Fibroblast of gingiva (primary cell): ENCODE data around the gene PSMD1.
"Not testable (repeated sequence)": the region's sequence is repeated elsewhere in the genome, so short reads cannot be mapped to it uniquely, and the experiment has no call there.

Experiments used
- DNase-seq: peaks from one replicate; pipeline ENCODE4 v3.0.0-alpha.2; 2011; ENCODE audit warnings: low read depth

Gene PSMD1

DNA sequence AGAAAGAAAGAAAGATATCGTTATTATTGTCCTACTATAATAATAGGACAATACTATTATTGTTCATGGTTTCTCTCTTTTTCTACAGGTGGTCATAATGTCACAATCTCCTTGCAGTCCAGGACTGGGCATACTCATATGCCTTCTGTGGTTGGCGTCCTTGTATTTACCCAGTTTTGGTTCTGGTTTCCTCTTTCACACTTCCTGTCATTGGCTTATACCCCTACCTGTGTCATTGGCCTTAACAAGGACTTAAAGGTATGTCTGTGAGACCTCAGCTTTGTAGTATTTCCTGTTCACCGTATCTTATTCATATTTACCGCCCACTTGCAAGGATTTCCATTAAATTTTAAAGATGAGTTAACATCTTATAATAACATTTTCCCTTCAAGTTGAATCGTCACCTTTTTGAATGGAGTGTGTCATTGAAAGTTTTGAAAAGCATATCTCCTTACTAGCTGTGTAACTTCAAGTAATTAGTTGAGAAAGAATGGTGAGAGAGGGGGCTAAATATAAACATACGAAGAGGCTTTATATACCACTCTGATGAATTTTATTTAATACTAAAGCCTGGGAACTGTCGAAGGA, 104.7 kb downstream of the PSMD1 start:
- DNase-seq = no peak

GRCh38 chr2:231161877-231162329, 105.2 kb downstream of the PSMD1 start:
- DNase-seq = peak; percentile 99

DNA sequence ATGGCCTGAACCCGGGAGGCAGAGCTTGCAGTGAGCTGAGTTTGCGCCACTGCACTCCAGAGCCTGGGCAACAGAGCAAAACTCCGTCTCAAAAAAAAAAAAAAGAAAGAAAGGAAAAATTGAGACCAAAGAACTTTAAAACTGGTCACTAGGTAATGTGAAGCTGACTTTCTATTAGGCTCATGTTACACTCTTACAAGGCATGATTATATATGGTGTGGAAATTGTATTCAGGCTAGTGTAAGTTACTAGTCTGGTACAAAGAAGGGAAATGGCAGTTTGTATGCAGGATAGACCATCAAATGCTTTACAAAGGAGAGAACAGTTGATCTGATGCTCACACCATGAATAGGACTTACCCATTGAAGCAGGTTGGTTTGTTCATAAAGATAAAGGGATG, 106.3 kb downstream of the PSMD1 start:
- DNase-seq = no peak

- no peak for DNase-seq
Observed at GRCh38 chr2:231163414-231164095, 106.9 kb downstream of the PSMD1 start.

- DNase-seq = no peak
Observed at GRCh38 chr2:231167745-231168459, 111.2 kb downstream of the PSMD1 start.

DNA sequence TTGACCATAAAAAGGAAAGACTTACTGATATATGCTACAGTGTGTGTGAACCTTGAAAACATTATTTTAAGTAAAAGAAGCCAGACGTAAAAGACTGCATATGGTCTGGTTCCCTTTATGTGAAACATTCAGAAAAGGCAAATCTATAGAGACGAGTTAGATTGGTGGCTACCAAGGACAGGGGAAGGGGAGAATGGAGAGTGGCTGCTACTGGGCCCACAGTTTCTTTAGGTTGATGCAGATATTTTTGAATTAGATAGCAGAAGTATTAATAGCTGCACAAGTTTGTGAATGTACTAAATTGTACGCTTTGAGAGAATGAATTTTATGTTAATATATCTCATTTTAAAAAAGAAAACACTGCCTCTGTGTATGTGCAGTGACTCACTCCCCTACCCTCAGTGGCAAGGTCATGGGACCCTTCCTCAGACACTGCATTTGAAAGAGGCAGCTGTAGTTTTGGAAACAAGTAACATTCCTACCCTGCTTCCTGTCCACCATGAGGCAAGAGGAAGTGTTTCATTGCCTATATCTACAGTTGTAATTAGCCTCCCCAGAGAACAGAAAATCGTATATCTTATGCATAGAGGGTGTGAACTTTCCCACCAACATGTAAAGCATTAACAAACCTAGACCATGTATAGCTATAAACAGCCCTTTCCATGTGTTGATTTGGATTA, 111.9 kb downstream of the PSMD1 start:
- DNase-seq = no peak

DNA sequence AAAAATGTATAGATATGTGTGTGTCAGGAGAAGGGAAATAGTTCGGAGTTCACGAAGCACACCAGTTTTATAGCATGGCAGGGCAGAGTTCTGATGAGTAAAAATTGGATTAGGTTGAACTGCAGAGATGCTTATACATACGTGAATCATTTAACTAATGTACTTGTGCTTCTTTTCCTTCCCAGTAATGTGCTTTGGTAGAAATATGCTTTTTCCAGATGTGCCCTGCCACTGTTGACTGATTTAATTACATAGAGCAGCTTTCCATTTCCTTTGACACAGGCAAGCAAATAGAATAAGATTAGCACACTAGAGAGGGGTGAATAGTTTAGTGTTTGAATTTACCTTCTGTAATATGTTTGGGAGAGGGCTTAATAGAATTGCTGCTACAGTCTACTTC, 112.8 kb downstream of the PSMD1 start:
- DNase-seq = no peak

DNA sequence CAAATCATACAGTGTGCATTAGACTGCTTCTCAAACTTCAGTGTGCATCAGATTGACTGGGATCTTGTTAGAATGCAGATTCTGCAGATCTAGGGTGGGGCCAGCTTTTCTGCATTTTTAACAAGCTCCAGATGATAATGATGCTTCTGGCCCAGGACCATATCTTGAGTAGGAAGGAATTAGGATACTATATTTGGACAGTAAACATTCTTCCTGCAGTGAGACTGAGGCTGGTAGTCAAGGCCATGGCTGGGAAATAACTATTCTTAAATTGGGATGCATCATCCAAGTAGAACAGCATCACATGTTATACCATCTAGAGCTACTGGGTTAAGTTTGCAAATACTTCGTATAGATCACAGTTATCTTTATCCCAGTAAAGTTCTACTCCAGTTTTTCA, 113.4 kb downstream of the PSMD1 start:
- DNase-seq = peak; percentile 84

GRCh38 chr2:231172025-231172424, 115.4 kb downstream of the PSMD1 start:
- DNase-seq = peak; percentile 48

GRCh38 chr2:231174211-231174651, 117.6 kb downstream of the PSMD1 start:
- no peak for DNase-seq

DNA sequence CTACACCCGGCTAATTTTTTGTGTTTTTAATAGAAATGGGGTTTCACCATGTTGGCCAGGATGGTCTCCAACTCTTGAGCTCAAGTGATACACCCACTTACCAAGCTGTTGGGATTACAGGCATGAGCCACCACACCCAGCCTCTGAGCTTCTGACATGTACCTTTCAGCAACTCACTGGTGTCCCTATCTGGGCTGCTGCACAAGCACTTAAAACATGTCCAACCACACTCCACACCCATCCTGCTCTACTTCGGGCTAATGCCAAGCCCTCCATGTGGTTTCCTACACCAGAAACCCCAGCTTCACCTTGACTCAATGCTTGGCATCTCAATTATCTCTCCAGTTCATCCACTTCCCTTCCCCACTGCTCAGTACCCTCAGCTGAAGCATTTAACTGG, 119.4 kb downstream of the PSMD1 start:
- DNase-seq = no peak

DNA sequence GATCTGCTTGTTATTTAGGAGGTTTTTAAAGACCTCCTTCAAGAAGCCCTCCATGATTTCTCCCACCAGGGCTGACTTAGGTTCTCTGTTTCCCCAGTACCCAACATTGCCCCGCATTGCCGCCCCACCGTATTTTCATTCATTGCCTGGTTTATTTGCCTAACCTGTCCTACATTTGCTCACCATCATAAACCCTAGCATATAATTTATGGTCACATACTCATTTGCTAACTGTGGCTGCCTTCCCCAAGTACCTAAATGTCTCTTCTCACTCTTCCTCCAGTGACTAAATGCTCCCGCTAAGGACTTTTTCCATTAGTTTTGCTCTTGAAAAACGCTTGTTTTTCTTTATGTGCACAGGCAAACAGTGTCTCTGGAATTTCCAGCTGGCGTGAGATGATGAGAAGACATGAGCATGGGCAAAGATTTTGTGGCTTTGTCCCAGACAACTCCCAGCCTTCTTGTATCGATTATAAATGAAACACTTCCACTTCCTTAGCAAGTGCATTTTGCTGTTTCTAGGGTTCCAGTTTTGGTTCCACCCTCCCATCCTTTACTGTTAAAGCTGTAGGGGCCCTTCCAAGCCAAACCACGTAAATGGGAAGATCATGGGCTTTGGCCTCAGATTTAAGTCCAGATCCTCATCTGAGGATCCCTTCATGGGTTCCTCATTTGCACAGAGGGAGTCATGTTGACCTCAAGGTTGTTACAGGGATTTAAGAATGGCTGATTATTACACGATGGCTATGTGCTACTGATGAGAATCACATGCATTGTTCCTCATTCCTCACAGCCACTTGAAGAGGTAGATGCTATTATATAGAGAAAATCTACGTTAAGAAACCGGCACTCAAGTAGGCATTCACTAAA, 120.7 kb downstream of the PSMD1 start:
- DNase-seq = no peak

DNA sequence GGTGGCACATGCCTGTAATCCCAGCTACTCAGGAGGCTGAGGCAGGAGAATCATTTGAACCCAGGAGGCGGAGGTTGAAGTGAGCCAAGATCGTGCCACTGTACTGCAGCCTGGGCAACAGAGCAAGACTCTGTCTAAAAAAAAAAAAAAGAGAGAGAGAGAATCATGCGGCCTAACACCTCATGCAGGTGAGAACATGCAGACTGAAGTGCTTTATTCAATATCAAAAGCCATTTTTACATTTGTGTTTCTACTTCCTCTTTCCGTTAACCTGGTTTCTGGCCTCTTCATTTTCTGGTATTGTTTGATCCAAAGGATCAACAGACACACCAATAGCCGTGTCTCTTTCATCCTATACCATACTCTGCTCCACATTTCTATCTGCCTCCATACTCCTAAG, 122.1 kb downstream of the PSMD1 start:
- DNase-seq = not testable (repeated sequence)

DNA sequence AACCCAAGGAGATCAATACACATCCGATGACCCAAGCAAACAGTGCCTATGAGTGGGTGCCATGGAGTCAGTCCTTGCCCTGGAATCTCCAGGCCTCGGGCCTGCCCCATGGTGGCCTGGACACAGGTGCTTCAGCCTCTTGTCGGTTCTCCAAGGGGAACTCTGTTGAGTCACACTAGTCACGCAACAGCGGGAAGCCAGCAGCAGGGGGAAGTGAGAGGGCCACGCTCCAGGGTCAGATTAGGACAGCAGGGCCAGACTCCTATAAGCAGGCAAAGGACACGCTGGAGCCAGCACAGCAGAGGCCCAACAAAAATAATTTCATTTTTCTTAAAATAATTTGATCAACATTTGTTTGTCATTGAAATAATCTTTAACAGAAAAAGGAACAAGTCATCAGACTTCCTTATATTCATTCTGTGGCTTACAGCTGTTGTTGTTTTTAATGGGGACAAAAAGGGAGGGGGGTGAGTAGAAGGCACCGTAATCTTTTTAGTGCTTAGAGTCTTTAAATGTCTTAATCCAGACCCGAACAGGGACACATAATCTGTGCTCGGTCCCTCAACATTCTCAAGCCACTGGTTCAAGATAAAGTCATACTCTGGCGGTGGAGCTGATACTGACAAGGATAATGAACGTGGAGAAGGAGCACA, 125.3 kb downstream of the PSMD1 start:
- DNase-seq = peak; percentile 79

DNA sequence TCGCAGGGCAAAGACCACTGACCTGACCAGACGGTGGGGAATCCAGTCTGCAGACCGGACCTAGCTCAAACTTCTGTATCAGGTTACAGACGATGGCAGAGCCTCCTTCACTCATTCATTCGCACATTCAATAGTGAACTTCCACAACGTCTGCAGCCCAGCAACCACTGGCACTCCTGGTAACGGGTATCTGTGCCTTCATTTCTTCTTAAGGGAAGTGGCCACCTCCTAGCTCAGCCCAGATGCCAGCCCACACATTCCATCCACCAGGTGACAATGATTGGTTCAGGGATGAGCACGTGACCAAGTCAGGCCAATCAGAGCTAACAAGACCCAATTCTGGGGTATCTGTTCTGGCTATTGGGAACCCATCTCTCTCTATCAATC, 125.8 kb downstream of the PSMD1 start:
- DNase-seq = no peak

DNA sequence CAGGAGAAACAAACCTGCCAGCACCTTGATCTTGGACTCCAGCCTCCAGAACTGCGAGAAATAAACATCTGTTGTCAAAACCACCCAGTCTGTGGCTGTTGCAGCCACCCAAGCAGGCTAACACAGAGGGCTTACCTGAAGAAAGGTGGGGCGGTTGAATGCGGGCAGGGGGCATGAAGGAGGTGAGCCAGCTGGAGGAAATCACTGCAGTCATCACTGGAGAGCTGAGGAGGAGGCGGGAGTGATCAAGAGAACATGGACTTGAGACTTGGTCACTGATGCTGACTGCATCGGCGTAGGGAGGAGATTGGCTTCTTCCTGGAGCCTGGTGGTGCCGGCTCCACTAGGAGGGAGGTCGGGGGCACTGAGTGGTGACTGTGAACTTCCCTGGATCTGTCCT, 127.2 kb downstream of the PSMD1 start:
- DNase-seq = no peak

GRCh38 chr2:231184319-231184718, 127.7 kb downstream of the PSMD1 start:
- DNase-seq = no peak

- DNase-seq = no peak
Observed at GRCh38 chr2:231185050-231185725, 128.5 kb downstream of the PSMD1 start.

DNA sequence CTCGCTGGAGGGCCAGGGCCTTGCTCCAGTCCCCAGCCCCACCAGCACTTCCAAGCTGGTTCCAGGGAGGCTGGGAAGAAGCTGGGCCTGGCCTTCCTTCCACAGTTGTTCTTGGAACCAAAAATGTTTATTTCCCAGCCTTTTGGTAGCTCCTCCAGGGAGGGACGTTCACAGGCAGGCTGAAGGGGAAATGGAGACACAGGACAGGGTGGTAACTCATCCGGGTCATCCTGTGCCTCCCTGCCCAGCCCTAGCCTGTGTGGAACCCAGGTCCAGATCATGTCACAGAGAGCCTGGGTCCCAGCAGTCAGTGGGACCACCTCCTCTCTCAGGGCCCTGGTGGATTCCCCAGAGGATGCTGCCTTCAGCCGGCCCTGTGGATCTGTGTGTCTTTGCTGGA, 129.2 kb downstream of the PSMD1 start:
- DNase-seq = no peak

GRCh38 chr2:231186325-231186724, 129.7 kb downstream of the PSMD1 start:
- no peak for DNase-seq
